ENCODE measurements around the gene RPS21. TPM values are rescaled to one million over a fixed set of nuclear protein-coding genes. Genes with fewer than 3 reads are reported as not detected.

Gene RPS21
- total and polyA plus RNA-seq, 2 of the 13 experiments (the other 11 are each of a cell fraction or from before 2014, with no cell fraction given): 2,647 to 11,063 TPM

DNA sequence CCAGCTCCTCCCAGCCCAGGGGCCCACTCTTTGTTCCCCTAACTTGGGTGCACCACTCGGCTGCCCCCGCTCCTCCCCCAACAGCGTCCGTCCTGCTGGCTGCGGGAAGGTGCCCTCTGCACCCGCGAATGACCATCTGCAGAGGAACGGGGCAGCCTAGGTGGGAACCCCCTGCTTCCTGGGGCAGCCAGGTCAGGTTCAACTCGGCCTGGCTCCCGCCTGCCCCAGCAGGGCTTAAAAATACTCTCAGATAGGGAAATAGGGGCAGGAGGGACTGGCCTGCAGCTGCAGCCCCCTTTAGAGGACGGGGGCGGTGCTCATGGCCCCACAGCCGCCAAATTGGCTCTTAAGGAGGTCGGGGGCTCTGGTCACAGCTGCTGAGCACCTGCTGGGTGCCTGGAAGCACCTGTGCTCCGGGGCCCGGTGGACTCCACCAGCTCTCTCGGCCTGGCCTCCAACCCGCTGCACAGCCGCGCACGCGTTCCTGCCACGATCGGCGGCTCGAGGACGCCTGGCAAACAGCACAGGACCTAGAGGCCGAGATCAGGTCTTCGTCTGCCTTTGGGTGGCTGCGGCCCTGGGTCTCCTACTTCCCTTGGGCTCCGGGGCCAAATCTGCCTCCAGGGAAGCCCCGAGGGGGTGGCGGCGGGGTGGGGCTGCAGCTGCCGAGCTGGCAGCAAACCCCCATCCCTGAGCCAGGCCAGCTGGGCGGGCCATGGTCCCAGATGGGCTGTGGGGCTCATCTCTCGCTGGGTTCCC lies 19.1 kb upstream of the RPS21 start (continued):
- TF ChIP-seq ZNF253 (CRISPR knock-in tag; IDR thresholded peaks at IDR 0.05; ENCODE audit: borderline replicate concordance) (peak; percentile 93), ZNF652 (CRISPR knock-in tag; IDR thresholded peaks at IDR 0.05; ENCODE audit: borderline replicate concordance, low read depth) (peak; percentile 76), ZNF570 (CRISPR knock-in tag; IDR thresholded peaks at IDR 0.05; ENCODE audit: borderline replicate concordance) (peak; percentile 94), SMYD3 (CRISPR knock-in tag; IDR thresholded peaks at IDR 0.05) (no peak), ZNF3 (CRISPR knock-in tag; IDR thresholded peaks at IDR 0.05) (no peak; the same call in 1 of the 2 replicates), ZNF703 (CRISPR knock-in tag; IDR thresholded peaks at IDR 0.05; ENCODE audit: borderline replicate concordance) (peak; percentile 98), ZNF709 (CRISPR knock-in tag; IDR thresholded peaks at IDR 0.05) (peak; percentile 97), RAD21 (CRISPR knock-in tag; IDR thresholded peaks at IDR 0.05) (peak; percentile 51), ZFP1 (CRISPR knock-in tag; IDR thresholded peaks at IDR 0.05) (no peak), ZNF530 (CRISPR knock-in tag; IDR thresholded peaks at IDR 0.05; ENCODE audit: low read depth) (0 out of 2 replicates have a peak, but pooled peaks have one; percentile 74), ZNF33B (CRISPR knock-in tag; IDR thresholded peaks at IDR 0.05) (no peak), GPBP1L1 (CRISPR knock-in tag; IDR thresholded peaks at IDR 0.05) (no peak), PHF5A (CRISPR knock-in tag; IDR thresholded peaks at IDR 0.05; ENCODE audit: low read depth, unreplicated experiment) (no peak), AGO2 (optimal IDR thresholded peaks at IDR 0.05; ENCODE audit: low read depth, low read length) (peak; percentile 99)
- TF ChIP-seq, protein P1, sequence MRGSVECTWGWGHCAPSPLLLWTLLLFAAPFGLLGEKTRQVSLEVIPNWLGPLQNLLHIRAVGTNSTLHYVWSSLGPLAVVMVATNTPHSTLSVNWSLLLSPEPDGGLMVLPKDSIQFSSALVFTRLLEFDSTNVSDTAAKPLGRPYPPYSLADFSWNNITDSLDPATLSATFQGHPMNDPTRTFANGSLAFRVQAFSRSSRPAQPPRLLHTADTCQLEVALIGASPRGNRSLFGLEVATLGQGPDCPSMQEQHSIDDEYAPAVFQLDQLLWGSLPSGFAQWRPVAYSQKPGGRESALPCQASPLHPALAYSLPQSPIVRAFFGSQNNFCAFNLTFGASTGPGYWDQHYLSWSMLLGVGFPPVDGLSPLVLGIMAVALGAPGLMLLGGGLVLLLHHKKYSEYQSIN (CRISPR knock-in tag; IDR thresholded peaks at IDR 0.05; ENCODE audit: borderline replicate concordance): no peak
- TF ChIP-seq, protein P2, sequence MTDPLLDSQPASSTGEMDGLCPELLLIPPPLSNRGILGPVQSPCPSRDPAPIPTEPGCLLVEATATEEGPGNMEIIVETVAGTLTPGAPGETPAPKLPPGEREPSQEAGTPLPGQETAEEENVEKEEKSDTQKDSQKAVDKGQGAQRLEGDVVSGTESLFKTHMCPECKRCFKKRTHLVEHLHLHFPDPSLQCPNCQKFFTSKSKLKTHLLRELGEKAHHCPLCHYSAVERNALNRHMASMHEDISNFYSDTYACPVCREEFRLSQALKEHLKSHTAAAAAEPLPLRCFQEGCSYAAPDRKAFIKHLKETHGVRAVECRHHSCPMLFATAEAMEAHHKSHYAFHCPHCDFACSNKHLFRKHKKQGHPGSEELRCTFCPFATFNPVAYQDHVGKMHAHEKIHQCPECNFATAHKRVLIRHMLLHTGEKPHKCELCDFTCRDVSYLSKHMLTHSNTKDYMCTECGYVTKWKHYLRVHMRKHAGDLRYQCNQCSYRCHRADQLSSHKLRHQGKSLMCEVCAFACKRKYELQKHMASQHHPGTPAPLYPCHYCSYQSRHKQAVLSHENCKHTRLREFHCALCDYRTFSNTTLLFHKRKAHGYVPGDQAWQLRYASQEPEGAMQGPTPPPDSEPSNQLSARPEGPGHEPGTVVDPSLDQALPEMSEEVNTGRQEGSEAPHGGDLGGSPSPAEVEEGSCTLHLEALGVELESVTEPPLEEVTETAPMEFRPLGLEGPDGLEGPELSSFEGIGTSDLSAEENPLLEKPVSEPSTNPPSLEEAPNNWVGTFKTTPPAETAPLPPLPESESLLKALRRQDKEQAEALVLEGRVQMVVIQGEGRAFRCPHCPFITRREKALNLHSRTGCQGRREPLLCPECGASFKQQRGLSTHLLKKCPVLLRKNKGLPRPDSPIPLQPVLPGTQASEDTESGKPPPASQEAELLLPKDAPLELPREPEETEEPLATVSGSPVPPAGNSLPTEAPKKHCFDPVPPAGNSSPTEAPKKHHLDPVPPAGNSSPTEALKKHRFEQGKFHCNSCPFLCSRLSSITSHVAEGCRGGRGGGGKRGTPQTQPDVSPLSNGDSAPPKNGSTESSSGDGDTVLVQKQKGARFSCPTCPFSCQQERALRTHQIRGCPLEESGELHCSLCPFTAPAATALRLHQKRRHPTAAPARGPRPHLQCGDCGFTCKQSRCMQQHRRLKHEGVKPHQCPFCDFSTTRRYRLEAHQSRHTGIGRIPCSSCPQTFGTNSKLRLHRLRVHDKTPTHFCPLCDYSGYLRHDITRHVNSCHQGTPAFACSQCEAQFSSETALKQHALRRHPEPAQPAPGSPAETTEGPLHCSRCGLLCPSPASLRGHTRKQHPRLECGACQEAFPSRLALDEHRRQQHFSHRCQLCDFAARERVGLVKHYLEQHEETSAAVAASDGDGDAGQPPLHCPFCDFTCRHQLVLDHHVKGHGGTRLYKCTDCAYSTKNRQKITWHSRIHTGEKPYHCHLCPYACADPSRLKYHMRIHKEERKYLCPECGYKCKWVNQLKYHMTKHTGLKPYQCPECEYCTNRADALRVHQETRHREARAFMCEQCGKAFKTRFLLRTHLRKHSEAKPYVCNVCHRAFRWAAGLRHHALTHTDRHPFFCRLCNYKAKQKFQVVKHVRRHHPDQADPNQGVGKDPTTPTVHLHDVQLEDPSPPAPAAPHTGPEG (CRISPR knock-in tag; IDR thresholded peaks at IDR 0.05): peak; percentile 3; the same call in 1 of the 2 replicates
- TF ChIP-seq, protein P3, sequence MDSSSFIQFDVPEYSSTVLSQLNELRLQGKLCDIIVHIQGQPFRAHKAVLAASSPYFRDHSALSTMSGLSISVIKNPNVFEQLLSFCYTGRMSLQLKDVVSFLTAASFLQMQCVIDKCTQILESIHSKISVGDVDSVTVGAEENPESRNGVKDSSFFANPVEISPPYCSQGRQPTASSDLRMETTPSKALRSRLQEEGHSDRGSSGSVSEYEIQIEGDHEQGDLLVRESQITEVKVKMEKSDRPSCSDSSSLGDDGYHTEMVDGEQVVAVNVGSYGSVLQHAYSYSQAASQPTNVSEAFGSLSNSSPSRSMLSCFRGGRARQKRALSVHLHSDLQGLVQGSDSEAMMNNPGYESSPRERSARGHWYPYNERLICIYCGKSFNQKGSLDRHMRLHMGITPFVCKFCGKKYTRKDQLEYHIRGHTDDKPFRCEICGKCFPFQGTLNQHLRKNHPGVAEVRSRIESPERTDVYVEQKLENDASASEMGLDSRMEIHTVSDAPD (CRISPR knock-in tag; IDR thresholded peaks at IDR 0.05): no peak
- TF ChIP-seq, protein P4, sequence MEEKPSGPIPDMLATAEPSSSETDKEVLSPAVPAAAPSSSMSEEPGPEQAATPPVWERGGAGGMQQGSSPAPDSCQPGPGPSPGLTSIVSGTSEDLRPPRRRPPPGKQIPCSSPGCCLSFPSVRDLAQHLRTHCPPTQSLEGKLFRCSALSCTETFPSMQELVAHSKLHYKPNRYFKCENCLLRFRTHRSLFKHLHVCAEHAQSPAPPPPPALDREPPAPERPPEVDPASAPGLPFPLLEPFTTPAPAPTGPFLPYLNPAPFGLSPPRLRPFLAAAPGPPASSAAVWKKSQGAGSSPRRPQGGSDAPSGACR (CRISPR knock-in tag; IDR thresholded peaks at IDR 0.05): peak; percentile 21; the same call in 1 of the 2 replicates
- TF ChIP-seq, protein P5, sequence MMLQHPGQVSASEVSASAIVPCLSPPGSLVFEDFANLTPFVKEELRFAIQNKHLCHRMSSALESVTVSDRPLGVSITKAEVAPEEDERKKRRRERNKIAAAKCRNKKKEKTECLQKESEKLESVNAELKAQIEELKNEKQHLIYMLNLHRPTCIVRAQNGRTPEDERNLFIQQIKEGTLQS (CRISPR knock-in tag; IDR thresholded peaks at IDR 0.05): no peak; the same call in none of the 2 replicates

All from HepG2 (cell line).